NCI-H1092 (cell line): ENCODE data around the gene MED20.

Experiments
- DNase-seq: peaks from one replicate; lab custom pipeline; 2025; lab: John Stamatoyannopoulos, UW

MED20 gene

DNA sequence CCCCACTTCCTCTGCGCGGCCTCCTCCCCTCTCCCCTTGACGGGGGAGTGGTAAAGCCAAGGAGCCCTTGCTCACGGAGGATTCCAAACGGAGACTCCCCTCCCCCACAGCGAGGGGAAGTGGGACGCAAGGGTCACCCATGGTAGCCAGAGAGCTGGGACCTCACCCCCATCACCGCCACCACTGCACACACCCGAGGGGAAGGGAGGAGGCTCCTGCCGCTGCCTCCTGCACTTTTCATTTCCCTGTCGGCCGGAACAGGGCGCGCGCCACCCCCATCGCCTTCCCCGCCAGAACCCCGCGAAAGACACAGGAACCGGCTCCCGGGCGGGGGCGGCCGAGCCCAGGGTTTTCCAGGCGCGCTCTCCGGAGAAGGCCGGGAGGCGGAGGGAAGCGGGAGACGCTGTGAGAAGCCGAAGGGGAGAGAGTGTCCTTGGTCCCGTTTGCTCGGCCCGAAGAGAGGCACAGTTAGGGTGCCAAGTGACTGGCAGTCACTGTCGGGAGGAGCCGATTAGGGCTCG lies 19.9 kb upstream of the MED20 start:
- DNase-seq, result no peak

DNA sequence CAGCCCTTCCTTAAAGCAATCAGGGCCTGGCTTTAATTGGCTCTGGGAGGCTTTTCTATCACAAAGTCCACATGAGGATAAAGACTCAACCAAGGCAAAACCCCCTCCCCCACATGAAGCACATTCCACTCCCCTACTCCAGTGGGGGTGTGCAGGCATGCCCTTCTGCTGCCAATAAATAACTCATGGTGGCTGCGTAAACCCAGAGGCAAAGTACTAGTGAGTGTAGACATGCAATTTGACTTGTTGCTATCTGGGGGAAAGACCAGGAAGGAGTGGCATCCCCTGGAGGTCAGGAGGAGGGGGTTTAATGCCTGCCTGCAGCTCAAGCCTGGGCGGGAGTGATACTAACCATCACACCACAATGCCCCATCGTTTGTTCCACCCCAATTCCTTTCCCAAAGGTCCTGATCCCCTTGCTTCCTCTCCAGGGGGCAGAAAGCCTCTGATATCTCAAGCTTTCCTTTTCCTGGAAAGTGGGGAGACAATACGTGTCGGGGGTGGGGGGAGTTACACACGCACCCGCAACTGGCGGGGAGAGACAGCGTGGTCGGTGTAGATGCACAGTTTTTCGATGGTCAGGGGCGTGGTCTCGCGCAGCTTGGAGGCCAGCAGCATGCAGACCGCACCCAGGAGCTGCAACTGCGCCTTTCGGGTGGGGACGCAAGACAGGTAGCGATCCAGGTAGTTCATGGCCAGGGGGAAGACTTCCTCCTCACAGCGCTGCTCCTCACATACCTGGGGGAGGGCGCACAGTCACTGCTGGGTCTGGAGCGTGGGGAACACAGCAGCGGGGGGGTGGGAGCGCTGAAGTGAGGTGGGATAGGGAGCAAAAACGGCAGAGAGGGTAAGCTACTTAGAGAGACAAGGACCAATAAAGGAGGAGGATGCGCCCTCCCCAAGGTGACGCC lies 19.2 kb upstream of the MED20 start:
- DNase-seq, result no peak

DNA sequence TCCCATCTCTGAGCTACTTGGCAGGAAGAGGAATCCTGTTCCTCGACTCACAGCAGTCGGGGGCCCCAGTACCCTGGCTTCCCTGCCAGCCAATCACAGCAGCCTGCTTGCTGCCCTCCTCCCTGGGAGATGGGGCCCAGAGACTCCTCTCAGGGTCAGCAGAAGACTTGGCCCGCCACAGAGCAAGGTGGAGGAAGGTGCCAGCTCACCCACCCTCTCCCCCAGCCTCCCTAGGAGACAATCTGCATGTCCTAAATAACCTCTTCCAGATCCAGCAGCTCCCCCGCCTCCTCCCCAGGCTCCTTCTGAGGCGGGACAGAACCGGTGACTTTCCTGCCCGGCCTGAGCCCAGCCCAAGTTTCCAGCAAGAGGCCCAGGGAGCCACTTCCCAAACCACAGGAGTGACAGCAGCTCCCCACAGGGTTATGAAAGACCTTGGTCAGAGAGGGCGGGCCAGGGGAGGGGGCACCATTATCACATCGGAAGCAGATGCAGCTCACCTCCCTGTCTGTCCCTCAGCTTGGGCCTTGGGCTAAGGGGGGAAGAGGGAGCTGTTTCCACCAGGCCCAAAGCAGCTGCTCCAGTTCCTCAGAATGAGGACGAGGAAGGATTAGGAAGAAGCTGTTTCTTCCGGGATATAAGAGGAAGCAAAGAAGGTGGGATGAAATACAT lies 18.4 kb upstream of the MED20 start:
- DNase-seq, result no peak

DNA sequence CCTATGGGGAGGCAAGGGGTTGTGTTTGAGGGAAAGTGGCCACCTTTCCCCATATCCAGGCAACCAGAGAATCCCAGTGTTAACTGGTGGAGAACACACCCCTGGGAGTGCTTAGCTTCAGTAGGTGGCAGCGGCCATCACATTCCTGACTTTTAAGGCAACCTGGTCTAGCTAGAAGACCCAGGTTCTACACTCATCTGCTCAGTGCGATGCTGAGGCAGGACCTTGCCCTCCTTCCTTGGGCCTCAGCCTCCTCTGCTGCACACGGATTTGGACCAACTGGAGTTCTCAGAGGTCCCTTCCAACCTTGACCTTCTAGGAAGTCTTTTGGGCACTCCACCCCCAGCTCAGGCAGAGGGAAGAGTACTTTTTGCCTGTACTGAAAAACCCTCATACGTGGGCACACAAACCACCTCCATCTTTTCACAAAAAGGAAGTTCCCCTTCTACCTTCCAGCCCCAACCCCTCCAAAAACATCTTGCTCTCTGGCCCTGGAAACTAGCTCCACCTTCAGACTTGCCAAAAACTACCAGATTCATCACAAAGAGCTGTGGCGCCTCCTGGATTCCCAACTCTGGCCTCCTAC lies 17.7 kb upstream of the MED20 start:
- no peak for DNase-seq

DNA sequence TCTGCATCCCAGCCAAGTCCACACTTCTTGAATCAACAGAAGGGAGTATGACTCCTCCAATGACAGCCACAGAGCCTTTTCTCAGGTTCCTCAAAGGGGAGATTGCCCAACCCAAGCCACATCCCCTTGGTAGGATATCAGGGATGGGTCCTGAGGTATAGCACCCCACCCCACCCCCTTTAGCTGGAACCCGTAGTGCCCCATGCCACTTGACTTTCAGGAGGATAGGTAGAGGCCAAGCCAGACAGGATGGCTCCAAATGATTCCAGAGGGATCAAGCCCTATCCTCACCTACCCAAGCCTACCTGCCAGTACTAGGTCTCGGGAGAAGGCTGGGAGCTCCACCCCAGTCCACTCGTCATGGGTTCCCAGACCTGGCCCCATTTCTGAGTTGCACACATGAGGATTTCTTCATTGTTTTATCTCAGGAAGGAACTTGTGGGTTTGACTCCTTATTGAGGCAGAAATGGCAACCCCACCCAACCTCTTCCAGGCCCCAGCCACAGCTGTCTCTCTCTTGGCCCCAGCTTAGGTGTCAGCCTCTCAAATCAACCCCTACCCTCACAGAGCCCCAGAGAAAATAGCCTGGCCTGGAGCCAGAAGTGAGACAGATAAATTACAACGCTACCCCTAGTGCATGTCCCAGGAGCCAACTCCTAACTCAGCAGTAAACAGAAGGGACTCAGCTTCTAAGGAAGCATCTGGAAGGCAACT lies 17.1 kb upstream of the MED20 start:
- no peak for DNase-seq

DNA sequence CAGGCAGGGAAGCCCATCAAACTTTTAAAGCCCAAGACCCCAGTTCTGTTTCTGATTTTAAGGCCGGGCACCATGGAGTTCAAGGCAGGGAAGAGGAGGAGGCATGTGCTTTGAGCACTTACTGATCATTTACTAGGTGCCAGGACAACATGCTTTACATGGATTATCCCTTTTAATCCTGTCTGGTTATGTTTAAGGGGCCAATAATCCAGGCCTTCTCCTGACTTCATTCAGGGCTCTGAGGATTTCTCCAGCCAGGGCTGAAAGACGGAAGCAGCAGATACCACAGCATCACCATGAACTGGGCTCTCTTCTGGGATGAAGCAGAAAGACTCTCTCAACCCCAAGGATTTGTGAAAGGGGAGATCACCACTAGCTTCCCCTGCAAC lies 16.5 kb upstream of the MED20 start:
- no peak for DNase-seq

DNA sequence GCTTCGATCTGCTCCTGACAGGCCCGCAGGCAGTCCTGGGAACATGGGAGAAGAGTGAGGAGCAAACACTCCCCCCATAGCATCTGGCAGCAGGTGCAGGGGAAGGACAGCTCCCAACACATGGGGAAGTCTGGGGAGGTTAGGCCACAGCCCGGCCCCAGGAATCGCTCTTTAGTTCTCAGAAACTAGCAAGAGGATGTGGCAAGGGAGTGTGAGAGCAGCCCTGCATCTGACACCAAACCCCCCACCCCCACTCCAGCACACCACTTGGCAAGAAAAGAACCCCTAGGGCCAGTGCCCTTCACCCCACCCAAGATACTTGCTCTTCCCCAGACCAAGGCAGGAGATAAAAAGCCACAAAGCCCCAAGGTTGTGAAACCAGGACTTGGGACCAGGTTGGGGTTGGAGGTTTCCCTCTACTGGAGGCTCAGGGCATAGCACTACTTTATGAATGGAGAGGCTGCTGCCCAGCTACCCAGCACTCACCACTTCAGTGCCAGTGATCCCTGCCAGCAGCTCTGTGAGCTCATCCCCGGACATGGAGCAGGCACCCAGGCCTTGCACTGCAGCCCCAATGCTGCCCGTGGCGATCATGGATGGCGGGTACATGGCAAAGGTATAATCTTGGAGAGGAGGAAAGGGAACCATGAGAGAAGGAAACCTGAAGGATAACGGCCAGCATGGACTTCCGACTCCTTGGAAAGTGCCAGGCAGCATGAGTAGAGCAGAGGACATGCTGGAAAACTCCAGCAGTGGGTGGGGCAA lies 15.3 kb upstream of the MED20 start:
- DNase-seq, result peak; percentile 17

DNA sequence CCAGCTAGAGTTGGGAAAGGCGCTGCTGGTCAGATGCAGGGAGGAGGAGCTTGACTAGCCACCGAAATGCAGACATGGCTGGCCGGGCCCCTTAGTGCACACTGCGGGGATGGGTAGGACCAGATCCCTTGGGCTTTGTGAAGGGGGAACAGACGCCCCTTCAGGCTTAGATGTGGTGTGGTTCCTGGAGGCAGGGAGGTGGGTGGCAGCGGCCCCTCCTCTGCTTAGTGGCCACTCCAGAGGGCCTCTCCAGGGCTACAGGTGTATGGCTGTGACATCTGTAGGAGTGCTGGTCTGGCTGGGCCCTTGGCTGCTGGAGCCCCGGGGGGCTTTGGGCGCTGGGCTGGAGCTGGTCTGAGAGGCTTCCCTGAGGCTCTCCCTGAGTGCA lies 14.7 kb upstream of the MED20 start:
- DNase-seq, result no peak

DNA sequence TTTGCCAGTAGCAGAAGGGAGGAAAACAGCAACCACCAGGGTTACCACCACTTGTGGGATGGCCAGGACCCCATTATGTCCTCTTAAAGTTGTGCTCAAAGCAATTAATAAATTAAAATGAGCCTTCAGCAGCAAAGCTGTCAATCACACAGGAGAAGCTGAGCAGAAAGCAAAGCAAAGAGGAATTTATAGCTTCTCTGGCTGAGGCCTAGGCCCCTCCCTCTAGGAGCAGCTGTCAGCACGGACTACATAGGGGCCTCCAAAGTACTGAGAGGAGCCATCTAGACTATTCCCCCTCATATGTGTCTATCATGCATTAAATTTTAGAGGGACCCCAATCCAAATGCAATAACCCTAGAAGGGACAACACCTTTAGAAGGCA lies 14.2 kb upstream of the MED20 start:
- no peak for DNase-seq

DNA sequence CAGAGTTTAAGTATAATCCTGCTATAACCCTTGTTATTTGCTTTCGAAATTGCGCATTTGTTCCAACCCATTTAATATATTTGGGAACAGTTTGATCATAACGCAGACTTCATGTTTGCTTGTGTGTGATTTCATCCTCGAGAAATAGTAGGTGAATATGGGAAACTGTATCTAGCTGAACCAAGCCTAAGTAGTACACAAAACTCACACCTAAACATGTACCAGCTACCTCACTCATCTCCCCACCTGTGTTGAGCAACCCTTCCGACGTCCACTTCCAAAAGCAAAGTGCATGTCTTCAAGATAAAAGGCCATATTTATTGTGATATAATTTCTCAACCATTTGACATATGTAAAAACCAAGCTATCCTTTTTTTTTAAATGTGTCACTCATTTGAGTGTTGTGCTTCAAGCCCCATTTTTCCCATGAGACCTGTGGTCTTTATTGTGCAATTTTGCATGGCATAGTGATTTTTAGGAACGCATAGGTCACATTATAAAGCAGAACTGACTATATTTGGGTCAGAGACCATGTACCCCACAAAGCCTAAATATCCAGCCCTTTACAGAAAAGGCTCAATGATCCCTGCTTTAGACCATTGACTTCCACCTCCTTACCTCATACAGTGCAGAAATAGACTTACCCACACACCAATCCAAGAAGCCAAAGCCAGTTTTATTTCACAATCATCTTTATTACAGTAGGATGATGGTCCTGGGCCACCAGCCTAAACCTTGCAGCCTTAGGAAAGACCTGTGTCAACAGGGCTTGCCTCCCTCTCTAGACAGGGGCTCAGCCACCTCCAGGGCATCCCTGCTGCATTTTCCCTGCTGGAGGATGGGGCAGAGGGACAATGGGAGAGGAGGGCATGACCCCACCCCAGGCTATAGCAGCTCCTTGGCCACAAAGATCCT lies 13.6 kb upstream of the MED20 start:
- no peak for DNase-seq

DNA sequence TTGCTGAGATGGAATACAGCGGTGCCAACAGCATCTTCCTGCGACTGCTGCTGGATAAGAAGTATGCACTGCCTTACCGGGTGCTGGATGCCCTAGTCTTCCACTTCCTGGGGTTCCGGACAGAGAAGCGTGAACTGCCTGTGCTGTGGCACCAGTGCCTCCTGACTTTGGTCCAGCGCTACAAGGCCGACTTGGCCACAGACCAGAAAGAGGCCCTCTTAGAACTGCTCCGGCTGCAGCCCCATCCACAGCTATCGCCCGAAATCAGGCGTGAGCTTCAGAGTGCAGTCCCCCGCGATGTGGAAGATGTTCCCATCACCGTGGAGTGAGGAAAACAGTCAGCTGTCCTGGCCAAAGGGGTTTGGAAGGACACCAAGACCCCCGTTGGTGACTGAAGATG lies 11.4 kb upstream of the MED20 start:
- no peak for DNase-seq

DNA sequence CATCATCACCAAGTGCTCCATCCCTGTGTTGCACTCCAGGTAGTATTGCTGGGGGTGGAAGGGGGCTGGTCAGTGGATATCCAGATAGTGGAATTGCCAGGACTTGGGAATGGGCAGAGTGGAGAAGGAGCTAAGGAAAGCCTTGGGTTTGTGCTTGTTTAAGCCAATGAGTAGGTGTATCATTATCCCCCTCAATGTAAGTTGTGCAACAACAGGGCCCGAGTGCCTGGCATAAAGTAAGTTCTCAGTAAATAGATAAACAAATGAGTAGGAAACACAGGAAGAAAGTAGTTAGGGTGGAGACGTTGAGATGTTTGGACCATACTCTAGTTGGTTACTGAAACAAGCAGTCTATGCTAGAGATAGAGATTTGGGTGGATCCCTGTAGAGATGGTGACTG lies 10.9 kb upstream of the MED20 start:
- no peak for DNase-seq

DNA sequence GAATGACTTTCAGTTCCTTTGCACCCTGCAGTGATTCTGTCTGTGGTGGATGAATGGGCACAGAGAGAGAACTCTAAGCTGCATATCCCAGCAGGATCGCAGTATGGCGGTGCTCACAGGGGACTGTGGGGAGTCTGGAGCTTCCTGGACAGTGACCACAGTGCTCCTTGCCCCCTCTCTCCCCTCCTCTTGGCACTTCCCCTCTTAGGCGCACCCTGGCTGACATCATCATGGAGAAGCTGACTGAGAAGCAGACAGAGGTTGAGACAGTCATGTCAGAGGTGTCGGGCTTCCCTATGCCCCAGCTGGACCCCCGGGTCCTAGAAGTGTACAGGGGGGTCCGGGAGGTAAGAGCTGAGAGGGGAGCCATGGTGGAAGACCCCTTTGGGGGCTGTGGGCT lies 9.0 kb upstream of the MED20 start:
- no peak for DNase-seq

DNA sequence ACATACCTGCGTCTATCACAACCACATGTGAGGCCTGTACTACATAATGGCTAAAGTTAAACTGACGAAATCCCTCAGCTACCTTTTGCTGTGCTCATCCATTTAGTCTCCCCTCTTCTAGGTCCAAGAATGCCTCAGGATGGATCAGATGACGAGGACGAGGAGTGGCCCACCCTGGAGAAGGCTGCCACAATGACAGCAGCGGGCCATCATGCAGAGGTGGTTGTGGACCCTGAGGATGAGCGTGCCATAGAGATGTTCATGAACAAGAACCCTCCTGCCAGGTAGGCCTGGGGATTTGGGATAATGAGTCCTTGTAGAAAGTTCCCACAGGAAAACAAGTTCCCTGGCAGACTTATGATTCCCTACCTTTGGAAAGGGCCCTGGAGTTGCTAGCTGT lies 6.3 kb upstream of the MED20 start:
- no peak for DNase-seq

DNA sequence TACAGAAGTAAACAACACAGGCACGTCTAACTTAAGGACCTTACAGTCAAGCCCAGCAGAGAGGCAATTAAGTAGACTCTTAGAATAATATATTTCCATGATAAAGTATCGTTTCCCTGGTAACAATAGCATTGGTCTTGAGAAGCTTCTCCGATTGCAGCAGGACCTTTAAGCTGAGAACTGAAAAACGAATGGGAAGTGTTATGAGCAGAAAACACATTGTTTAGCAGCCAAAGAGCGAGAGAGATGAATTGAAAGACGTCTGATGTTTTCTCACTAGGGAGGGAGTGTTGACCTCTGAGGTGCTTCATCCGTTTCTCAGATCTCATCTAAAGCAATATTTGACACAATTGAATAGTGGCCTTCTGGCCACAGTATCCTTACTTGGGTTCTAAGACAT lies 1.2 kb upstream of the MED20 start:
- no peak for DNase-seq

DNA sequence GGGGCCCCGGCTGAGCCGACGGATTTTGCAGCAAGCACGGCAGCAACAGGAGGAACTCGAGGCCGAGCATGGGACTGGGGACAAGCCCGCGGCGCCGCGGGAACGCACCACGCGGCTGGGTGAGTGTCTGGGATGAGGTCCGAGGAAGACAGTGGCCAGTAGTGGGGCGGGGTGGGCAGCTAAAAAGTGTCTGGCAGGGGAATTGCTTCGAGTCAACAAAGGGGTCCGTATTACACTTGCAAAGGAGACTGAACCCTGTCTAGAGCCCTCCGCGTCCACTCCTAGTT lies 716 bp upstream of the MED20 start:
- no peak for DNase-seq

DNA sequence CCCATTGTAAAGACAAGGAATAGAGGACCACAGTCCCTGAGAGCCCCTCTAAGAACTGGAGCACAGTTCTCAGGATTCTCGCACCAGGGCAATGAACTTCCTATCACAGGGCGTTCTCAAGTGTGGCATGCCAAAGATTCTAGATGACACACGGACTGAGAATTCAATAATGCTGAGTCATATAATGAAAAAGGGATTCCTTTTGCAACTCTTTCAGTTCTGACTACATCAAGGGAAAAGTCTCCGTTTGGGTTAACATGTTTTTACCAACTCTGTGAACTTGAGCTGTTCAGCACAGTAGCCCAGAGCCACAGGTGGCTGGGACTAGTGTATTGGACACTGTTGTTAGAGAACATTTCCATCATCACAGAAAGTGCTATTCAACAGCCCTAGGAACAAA lies 3.4 kb downstream of the MED20 start:
- no peak for DNase-seq

DNA sequence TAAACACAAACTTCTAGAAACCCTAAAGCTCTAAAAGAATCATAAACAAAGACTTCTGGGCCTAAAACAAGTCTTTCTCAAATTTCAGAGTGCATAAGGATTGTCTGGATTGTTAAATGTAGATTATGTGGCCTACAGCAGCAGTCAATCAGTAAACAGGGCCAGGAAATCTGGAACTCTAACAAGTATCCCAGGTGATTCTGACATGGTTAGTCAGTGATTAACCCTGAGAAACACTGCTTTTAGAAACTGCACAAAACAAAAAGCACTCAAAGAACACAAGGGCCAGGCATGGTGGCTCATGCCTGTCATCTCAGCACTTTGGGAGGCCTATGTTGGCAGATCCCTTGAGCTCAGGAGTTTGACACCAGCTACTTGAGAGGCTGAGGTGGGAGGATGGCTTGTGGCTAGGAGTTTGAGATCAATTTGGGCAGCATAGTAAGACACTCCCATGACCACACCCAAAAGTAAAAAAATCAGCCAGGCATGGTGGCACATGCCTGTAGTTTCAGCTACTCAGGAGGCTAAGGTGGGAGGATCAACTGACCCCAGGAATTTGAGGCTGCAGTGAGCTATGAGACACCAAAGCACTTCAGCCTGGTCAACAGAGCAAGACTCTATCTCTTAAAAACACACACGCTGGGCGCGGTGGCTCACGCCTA lies 5.9 kb downstream of the MED20 start:
- DNase-seq, result no peak

DNA sequence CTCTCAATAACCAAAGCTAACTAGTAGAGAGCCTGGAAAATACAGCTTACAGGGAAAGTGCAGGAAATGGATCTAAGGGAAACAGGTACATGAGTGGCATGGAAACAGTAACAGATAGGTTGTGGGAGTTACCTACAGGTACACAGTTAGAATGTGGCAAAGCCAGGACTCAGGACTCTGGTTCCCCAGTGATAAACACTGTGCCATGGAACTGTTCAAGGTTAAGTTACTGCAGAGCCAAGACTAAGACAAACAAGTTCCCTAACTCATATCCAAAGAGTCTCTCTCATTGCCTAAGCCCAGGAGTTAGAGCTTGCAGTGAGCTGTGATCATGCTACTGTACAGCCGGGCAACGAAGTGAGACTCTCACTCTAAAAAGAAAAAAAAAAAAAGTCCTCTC lies 6.6 kb downstream of the MED20 start:
- no peak for DNase-seq

DNA sequence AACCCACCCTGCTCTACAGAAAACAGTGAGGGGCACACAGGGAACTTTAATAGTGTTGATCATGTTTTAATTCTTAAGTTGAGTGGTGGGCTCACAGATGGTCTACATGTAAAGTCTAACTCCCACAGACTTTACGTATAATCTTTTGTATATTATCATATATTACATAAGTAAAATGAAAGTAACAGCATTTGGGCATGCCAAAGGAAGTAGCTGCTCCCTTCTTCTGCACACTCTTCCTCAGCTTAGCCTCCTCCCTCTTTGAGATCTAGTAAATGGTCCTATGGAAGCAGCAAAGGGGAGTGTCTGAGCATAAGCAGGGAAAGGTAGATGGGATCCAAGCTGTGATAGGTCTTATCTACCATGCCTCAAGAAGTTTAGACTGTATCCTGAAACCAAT lies 11.2 kb downstream of the MED20 start:
- DNase-seq, result no peak
